ENCODE results near the gene DOK3. TPM values are rescaled to one million over a fixed set of nuclear protein-coding genes. Genes with fewer than 3 reads are reported as not detected.

Gene DOK3
- total RNA-seq, 1 donor from 2014 or later = 5.7 TPM

DNA sequence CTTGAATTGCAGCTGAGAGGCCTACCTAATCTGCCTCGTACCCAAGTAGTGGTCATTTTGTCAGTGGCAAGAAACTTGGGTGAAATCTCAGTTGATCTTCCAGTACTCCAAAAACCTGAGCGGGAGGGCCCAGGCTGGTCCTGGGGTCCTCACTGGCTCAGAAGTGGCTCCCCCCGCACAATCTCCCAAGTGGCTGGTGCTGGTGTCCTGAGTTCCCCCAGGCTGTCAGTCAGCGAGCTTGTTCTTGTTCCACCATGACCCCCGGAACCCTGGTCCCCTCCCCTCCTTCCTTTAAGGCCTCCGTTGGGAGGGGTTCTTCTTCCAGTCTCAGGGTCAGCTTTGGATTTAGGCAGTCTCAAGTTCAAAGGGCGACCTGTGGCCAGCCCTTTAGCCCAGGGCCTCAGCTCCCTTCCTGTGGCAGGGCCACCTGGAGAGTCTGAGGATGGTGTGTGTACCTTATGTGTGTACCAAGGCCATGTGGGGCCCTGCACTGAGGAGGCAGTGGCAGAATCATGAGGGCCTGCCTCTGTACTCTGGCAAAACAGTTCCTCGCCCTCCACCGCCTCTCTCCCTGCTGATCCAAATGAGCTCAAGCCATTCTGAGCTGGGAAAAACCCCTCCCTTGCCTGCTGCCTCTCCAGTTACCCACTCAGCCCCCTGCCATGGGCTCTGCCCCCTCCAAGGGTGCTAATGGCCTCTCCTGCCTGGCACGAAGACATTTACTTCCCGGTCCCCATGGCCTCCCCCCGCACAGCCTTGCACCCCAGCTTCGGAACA, 31.7 kb downstream of the DOK3 start:
- H3K4me1 ChIP-seq (ENCODE audit: control insufficient read depth in 3 of 3, insufficient read depth in 3 of 3, low read length in 3 of 3) = peaks cover 20 to 31% (median 28%) of the 10 kb centered on the region in 3 donors
- no peak overlapping the region for H3K27ac ChIP-seq (ENCODE audit: low read depth, low read length)
- peaks cover 0 to 6% (median 0%) of the 10 kb centered on the region in 3 donors for H3K27me3 ChIP-seq (ENCODE audit: control insufficient read depth in 3 of 3, insufficient read depth in 3 of 3, low read length in 3 of 3)
- H3K9ac ChIP-seq (ENCODE audit: low read depth in 1 of 3, low read length in 3 of 3) = peak overlapping the region in 1 of 3 donors; percentile 16
- H3K4me3 ChIP-seq (ENCODE audit: low read length in 3 of 3) = no peak overlapping the region
- H3K9me3 ChIP-seq (ENCODE audit: control insufficient read depth in 3 of 3, low read length in 3 of 3) = no peaks in the 10 kb centered on the region
- peaks cover under 1 to 3% (median 2%) of the 10 kb centered on the region in 3 donors for H3K36me3 ChIP-seq (ENCODE audit: control insufficient read depth in 3 of 3, insufficient read depth in 3 of 3, low read length in 3 of 3)

- no peak overlapping the region for H3K4me3 ChIP-seq (ENCODE audit: low read length in 3 of 3)
- H3K9me3 ChIP-seq (ENCODE audit: control insufficient read depth in 3 of 3, low read length in 3 of 3) = no peaks in the 10 kb centered on the region
- H3K36me3 ChIP-seq (ENCODE audit: control insufficient read depth in 3 of 3, insufficient read depth in 3 of 3, low read length in 3 of 3) = peaks cover 0 to 1% (median under 1%) of the 10 kb centered on the region in 3 donors
- H3K27me3 ChIP-seq (ENCODE audit: control insufficient read depth in 3 of 3, insufficient read depth in 3 of 3, low read length in 3 of 3) = peaks cover 0 to 6% (median 0%) of the 10 kb centered on the region in 3 donors
- peaks cover 29 to 38% (median 33%) of the 10 kb centered on the region in 3 donors for H3K4me1 ChIP-seq (ENCODE audit: control insufficient read depth in 3 of 3, insufficient read depth in 3 of 3, low read length in 3 of 3)
- H3K27ac ChIP-seq (ENCODE audit: low read depth, low read length) = no peak overlapping the region
- no peak overlapping the region for H3K9ac ChIP-seq (ENCODE audit: low read depth in 1 of 3, low read length in 3 of 3)
Measured at GRCh38 chr5:177476531-177477233, 32.9 kb downstream of the DOK3 start.

- H3K36me3 ChIP-seq (ENCODE audit: control insufficient read depth in 3 of 3, insufficient read depth in 3 of 3, low read length in 3 of 3) = no peaks in the 10 kb centered on the region
- no peak overlapping the region for H3K9ac ChIP-seq (ENCODE audit: low read depth in 1 of 3, low read length in 3 of 3)
- H3K4me1 ChIP-seq (ENCODE audit: control insufficient read depth in 3 of 3, insufficient read depth in 3 of 3, low read length in 3 of 3) = peaks cover 37 to 43% (median 39%) of the 10 kb centered on the region in 3 donors
- H3K27ac ChIP-seq (ENCODE audit: low read depth, low read length) = no peak overlapping the region
- no peak overlapping the region for H3K4me3 ChIP-seq (ENCODE audit: low read length in 3 of 3)
- peaks cover 0 to 6% (median 0%) of the 10 kb centered on the region in 3 donors for H3K27me3 ChIP-seq (ENCODE audit: control insufficient read depth in 3 of 3, insufficient read depth in 3 of 3, low read length in 3 of 3)
- H3K9me3 ChIP-seq (ENCODE audit: control insufficient read depth in 3 of 3, low read length in 3 of 3) = no peaks in the 10 kb centered on the region
Measured at GRCh38 chr5:177475563-177476427, 33.8 kb downstream of the DOK3 start.

DNA sequence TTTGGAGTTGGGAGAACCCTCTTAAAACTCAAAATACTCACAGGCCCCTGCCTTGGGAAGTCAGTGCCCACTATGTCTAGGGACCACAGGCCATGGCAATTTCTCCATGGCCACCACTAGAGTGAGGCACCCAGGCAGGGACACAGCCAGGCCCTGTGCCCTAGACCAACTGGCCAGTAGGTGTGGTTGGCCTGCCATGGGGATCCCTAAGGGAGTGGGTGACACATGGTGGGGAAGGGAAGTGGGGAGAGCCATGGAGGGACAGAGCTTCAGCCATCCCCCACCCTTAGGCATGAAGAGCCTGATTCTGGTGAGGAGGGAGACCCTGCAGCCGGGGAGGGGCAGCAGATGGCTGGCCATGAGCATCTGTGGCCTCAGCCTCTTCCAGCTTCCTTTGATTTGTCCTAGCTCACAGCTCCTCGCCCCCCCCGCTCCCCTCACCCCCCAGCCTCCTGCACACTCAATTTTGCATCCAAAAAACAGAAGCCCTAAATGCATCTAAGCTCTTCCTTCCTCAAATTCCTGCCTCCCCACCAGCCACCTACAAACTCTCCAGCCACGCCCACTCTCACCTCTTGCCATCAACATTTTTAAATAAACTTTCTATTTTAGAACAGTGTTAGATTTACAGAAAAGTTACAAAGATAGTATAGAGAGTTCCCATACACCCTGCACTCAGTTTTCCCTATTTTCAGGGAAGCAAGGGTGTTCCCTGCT, 34.6 kb downstream of the DOK3 start:
- peak overlapping the region in 1 of 3 donors; percentile 50 for H3K9ac ChIP-seq (ENCODE audit: low read depth in 1 of 3, low read length in 3 of 3)
- H3K27me3 ChIP-seq (ENCODE audit: control insufficient read depth in 3 of 3, insufficient read depth in 3 of 3, low read length in 3 of 3) = peaks cover 0 to 6% (median 0%) of the 10 kb centered on the region in 3 donors
- H3K36me3 ChIP-seq (ENCODE audit: control insufficient read depth in 3 of 3, insufficient read depth in 3 of 3, low read length in 3 of 3) = no peaks in the 10 kb centered on the region
- no peak overlapping the region for H3K27ac ChIP-seq (ENCODE audit: low read depth, low read length)
- no peak overlapping the region for H3K4me3 ChIP-seq (ENCODE audit: low read length in 3 of 3)
- no peaks in the 10 kb centered on the region for H3K9me3 ChIP-seq (ENCODE audit: control insufficient read depth in 3 of 3, low read length in 3 of 3)
- peaks cover 44 to 48% (median 45%) of the 10 kb centered on the region in 3 donors for H3K4me1 ChIP-seq (ENCODE audit: control insufficient read depth in 3 of 3, insufficient read depth in 3 of 3, low read length in 3 of 3)

DNA sequence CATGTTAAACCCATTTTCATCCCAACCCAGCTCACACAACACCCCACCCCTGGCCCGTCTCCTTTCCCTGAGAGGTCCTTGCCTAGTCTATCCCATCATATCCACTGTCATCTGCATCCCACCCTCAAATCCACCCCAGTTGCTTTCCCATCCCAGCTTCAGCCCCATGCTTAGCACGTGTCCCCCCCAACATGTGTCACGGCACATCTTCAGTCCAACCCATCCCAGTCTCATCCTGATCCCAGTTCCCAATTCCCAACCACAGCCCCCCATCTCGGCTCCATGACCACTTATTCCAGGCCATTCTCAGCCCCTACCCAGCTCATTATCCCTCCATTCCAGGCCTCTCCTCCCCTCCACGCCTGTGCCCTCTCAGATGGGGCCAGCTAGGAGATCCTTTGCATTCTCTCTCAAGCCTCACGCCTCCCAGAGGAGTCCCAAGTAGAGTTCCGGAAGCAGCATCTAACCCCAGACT, 35.6 kb downstream of the DOK3 start:
- peaks cover 0 to 6% (median 0%) of the 10 kb centered on the region in 3 donors for H3K27me3 ChIP-seq (ENCODE audit: control insufficient read depth in 3 of 3, insufficient read depth in 3 of 3, low read length in 3 of 3)
- H3K27ac ChIP-seq (ENCODE audit: low read depth, low read length) = no peak overlapping the region
- peaks cover 42 to 45% (median 42%) of the 10 kb centered on the region in 3 donors for H3K4me1 ChIP-seq (ENCODE audit: control insufficient read depth in 3 of 3, insufficient read depth in 3 of 3, low read length in 3 of 3)
- H3K4me3 ChIP-seq (ENCODE audit: low read length in 3 of 3) = peak overlapping the region in 1 of 3 donors; percentile 29
- H3K9me3 ChIP-seq (ENCODE audit: control insufficient read depth in 3 of 3, low read length in 3 of 3) = no peaks in the 10 kb centered on the region
- no peaks in the 10 kb centered on the region for H3K36me3 ChIP-seq (ENCODE audit: control insufficient read depth in 3 of 3, insufficient read depth in 3 of 3, low read length in 3 of 3)
- peak overlapping the region in 1 of 3 donors; percentile 50 for H3K9ac ChIP-seq (ENCODE audit: low read depth in 1 of 3, low read length in 3 of 3)

GRCh38 chr5:177473443-177474001, 36.1 kb downstream of the DOK3 start, which contains the start of gene DBN1:
Gene DBN1, minus strand, starts transcription at chr5:177473634. Its CDS starts 113 bp downstream, at chr5:177473521.
- Histone ChIP-seq H3K36me3 (ENCODE audit: control insufficient read depth in 3 of 3, insufficient read depth in 3 of 3, low read length in 3 of 3) (peaks cover 0 to under 1% (median 0%) of the 10 kb centered on the region in 3 donors), H3K9ac (ENCODE audit: low read depth in 1 of 3, low read length in 3 of 3) (peak within 1 kb of the TSS; percentile 51 to 72 (median 56)), H3K4me3 (ENCODE audit: low read length in 3 of 3) (peak within 1 kb of the TSS; percentile 59 to 66 (median 59)), H3K4me1 (ENCODE audit: control insufficient read depth in 3 of 3, insufficient read depth in 3 of 3, low read length in 3 of 3) (peaks cover 37 to 40% (median 39%) of the 10 kb centered on the region in 3 donors), H3K9me3 (ENCODE audit: control insufficient read depth in 3 of 3, low read length in 3 of 3) (no peaks in the 10 kb centered on the region), H3K27ac (ENCODE audit: low read depth, low read length) (peak within 1 kb of the TSS; percentile 47), H3K27me3 (ENCODE audit: control insufficient read depth in 3 of 3, insufficient read depth in 3 of 3, low read length in 3 of 3) (peaks cover 0 to 6% (median 0%) of the 10 kb centered on the region in 3 donors)

DNA sequence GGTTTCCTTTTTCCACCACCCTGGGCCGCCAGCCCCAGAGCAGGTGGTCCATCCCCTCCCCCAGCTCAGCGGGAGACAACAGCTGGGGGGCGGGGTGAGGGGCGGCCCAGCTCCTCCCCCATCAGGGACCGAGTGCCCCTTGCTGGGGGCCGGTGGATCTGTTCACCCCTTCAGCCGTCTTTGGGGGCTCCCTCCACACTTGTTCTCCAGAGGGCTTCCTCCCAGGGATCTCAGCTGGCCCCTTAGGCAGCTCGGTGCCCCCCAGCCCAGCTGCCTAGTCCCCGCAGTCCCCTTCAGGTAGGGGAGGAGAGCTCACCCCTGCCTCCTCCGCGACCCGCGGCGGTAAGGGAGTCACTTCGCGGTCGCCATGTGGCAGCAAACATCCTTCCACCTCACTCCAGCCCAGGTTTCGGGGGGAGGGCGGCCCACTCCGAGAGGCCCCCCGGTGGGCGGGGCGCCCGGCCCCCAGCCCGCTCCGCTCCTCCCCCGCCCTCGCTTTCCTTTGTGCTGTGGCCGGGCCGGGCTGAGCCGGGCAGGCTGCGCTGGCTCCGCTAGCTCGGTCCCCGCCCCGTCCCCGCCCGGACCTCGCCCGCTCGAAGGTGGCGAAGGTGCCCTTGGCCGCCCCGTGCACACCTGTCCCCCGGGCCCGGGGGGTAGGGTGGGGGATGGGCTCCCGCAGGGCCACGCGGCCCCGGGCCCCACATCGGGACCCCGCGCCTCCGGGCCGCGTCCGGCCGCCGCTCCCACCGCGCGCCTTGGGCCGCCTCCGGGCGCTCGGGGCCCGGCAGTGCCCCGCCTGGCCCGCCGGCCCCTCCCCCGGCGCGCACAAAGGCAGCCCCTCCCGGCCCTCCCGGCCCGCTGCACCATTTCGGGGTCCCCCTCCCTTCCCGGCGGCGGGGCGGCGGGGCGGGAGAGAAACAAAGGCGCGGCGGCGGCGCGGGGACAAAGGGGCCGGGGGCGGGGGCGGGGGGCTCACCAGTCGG, 36.9 kb downstream of the DOK3 start:
- H3K9ac ChIP-seq (ENCODE audit: low read depth in 1 of 3, low read length in 3 of 3) = peak overlapping the region; percentile 51 to 72 (median 56)
- H3K27me3 ChIP-seq (ENCODE audit: control insufficient read depth in 3 of 3, insufficient read depth in 3 of 3, low read length in 3 of 3) = peaks cover 0 to 6% (median 0%) of the 10 kb centered on the region in 3 donors
- peaks cover 0 to 2% (median 0%) of the 10 kb centered on the region in 3 donors for H3K36me3 ChIP-seq (ENCODE audit: control insufficient read depth in 3 of 3, insufficient read depth in 3 of 3, low read length in 3 of 3)
- H3K27ac ChIP-seq (ENCODE audit: low read depth, low read length) = peak overlapping the region; percentile 47
- peak overlapping the region; percentile 59 to 66 (median 59) for H3K4me3 ChIP-seq (ENCODE audit: low read length in 3 of 3)
- H3K9me3 ChIP-seq (ENCODE audit: control insufficient read depth in 3 of 3, low read length in 3 of 3) = no peaks in the 10 kb centered on the region
- H3K4me1 ChIP-seq (ENCODE audit: control insufficient read depth in 3 of 3, insufficient read depth in 3 of 3, low read length in 3 of 3) = peaks cover 33 to 39% (median 34%) of the 10 kb centered on the region in 3 donors
